Glutamatergic neuron (in vitro differentiated cells): Measurements from ENCODE around the gene TPD52L2. TPM values are rescaled to one million over a fixed set of nuclear protein-coding genes. Genes with fewer than 3 reads are reported as not detected.
"Not testable (repeated sequence)": the region's sequence is repeated elsewhere in the genome, so short reads cannot be mapped to it uniquely, and the experiment has no call there.

Experiments used
- DNase-seq: peaks from one replicate; pipeline ENCODE4 v3.0.0; 2022
- H3K27ac Mint-ChIP-seq: one replicate; pipeline ENCODE4 v1.8.0; 2020; ENCODE audit warnings: mild to moderate bottlenecking, mixed read lengths, inconsistent platforms; ENCODE audit not compliant: unreplicated experiment
- H3K27me3 Mint-ChIP-seq: one replicate; pipeline ENCODE4 v1.8.0; 2020; ENCODE audit warnings: mild to moderate bottlenecking, moderate library complexity, mixed read lengths, inconsistent platforms; ENCODE audit not compliant: unreplicated experiment
- H3K36me3 Mint-ChIP-seq: one replicate; pipeline ENCODE4 v1.8.0; 2020; ENCODE audit warnings: mild to moderate bottlenecking, mixed read lengths, inconsistent platforms; ENCODE audit not compliant: unreplicated experiment
- H3K4me1 Mint-ChIP-seq: one replicate; pipeline ENCODE4 v1.8.0; 2020; ENCODE audit warnings: mild to moderate bottlenecking, low read depth, mixed read lengths, inconsistent platforms; ENCODE audit not compliant: unreplicated experiment
- H3K4me3 Mint-ChIP-seq: one replicate; pipeline ENCODE4 v1.8.0; 2020; ENCODE audit warnings: mild to moderate bottlenecking, mixed read lengths, inconsistent platforms; ENCODE audit not compliant: unreplicated experiment
- H3K9me3 Mint-ChIP-seq: one replicate; pipeline ENCODE4 v1.8.0; 2020; ENCODE audit warnings: mild to moderate bottlenecking, moderate library complexity, mixed read lengths, inconsistent platforms; ENCODE audit not compliant: unreplicated experiment
- total RNA-seq: library from RNA; stranded (reverse); fragmentation: NEBNext Ultra II Directional; extraction: Animal tissue kit (Norgen Biotek cat#: 25700); gene quantifications from one replicate; pipeline ENCODE4 v1.2.1, GENCODE V29; 2021; ENCODE audit not compliant: unreplicated experiment
- TF ChIP-seq, protein P1 (sequence below): fragments of 200-600 bp; sonication (generic); IDR thresholded peaks from one replicate; pipeline ENCODE4 v1.5.0; 2021; ENCODE audit not compliant: partially characterized antibody, unreplicated experiment

The TPD52L2 gene
- total RNA-seq, 1 donor from 2014 or later: 109 TPM

DNA sequence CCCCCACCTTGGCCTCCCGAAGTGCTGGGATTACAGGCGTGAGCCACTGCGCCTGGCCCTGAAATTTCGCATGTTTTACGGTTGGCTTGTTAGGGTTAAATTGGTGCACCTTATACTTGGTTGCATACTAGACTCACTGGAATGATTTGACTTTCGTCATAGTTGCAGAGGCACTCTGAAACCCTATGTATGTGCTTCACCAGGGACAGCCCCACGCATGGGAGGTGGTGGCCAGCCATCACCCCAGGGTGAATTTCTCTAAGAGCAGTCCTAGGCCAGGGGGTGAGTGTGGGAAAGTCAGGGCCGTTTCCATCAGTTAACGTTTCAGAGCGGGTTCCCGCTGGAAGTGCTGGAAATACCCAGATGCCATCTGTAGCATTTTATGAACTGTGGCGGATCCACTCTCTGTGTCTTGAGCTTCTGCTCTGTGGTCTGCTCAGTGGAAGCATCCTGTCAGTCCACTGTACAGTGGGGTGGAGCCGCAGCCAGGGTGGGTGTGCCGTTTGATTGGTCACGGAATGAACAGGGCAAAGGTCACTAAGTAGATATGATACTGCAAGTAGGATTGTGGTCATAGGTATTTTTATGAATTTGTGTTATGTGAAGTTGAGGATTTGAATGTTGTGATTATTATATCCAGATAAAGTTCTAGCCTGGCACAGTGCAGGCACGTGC, 43.1 kb downstream of the TPD52L2 start:
- peaks cover 3% of the 10 kb centered on the region for H3K27me3 Mint-ChIP-seq
- H3K9me3 Mint-ChIP-seq: peaks cover 4% of the 10 kb centered on the region
- H3K36me3 Mint-ChIP-seq: no peaks in the 10 kb centered on the region
- DNase-seq: no peak
- peaks cover 15% of the 10 kb centered on the region for H3K4me1 Mint-ChIP-seq
- TF ChIP-seq, protein P1, sequence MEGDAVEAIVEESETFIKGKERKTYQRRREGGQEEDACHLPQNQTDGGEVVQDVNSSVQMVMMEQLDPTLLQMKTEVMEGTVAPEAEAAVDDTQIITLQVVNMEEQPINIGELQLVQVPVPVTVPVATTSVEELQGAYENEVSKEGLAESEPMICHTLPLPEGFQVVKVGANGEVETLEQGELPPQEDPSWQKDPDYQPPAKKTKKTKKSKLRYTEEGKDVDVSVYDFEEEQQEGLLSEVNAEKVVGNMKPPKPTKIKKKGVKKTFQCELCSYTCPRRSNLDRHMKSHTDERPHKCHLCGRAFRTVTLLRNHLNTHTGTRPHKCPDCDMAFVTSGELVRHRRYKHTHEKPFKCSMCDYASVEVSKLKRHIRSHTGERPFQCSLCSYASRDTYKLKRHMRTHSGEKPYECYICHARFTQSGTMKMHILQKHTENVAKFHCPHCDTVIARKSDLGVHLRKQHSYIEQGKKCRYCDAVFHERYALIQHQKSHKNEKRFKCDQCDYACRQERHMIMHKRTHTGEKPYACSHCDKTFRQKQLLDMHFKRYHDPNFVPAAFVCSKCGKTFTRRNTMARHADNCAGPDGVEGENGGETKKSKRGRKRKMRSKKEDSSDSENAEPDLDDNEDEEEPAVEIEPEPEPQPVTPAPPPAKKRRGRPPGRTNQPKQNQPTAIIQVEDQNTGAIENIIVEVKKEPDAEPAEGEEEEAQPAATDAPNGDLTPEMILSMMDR: no peak
- peak overlapping the region; percentile 61 for H3K4me3 Mint-ChIP-seq
- no peak overlapping the region for H3K27ac Mint-ChIP-seq

DNA sequence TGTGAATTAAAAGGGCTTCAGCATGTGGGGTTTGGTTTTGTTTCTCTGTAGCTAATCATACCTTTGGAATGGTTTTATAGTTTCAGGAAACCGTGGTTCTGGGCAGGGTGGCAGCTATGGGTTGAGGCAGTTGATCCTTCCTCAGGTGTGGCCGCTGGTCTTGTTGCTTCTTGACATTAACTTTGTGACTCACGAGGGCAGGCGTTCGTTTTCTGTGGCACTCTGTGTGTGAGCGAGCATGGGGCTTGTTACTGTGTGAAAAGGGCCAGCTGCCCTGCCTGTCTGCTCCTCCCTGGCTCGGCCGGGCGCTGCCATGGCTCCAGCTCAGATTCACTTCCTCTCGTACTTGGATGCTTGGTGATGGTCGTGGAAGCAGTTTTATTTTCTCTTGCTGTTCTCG, 46.1 kb downstream of the TPD52L2 start:
- H3K27me3 Mint-ChIP-seq: peaks cover 9% of the 10 kb centered on the region
- peaks cover 12% of the 10 kb centered on the region for H3K4me1 Mint-ChIP-seq
- no peak overlapping the region for H3K27ac Mint-ChIP-seq
- peaks cover 7% of the 10 kb centered on the region for H3K9me3 Mint-ChIP-seq
- TF ChIP-seq, protein P1: no peak
- H3K4me3 Mint-ChIP-seq: no peak overlapping the region
- H3K36me3 Mint-ChIP-seq: no peaks in the 10 kb centered on the region
- DNase-seq: no peak

DNA sequence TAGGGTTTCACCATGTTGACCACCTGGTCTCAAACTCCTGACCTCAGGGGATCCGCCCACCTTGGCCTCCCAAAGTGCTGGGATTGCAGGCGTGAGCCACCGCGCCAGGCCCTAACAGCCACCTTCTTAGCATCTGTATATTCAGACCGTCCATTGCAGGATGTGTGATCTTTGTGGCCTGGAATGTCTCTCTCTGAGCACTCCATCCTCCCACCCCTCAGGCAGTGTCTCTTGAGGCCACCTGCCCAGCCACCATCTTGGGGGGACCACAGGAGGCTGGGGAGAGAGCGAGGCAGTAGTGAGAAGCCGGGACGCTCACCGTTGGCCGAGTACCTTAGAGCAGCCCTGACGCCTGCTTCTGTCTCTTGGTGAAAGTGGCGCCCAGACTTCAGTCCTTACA, 48.7 kb downstream of the TPD52L2 start:
- no peak for DNase-seq
- peaks cover 6% of the 10 kb centered on the region for H3K9me3 Mint-ChIP-seq
- no peak overlapping the region for H3K4me3 Mint-ChIP-seq
- H3K27me3 Mint-ChIP-seq: peaks cover 9% of the 10 kb centered on the region
- H3K4me1 Mint-ChIP-seq: peaks cover 9% of the 10 kb centered on the region
- TF ChIP-seq, protein P1: no peak
- H3K36me3 Mint-ChIP-seq: no peaks in the 10 kb centered on the region
- no peak overlapping the region for H3K27ac Mint-ChIP-seq

DNA sequence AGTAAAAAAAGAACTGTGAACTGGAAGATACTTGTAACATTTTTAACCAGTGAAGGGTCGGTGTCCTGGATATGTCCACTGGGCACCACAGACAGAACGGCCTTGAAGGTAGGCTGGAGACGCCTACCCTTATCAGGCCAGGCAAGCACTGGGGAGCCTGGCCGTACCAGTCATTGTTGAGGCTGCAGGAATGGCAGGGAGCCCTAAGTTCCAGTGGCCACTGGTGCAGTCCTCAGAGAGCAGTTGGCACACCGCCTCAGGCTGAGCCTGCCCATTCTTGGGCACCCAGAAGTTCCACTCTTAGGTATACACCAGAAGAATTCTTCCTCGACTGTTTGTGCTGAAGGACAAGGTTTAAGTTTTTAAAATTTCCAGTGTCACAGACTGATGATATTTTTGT, 50.4 kb downstream of the TPD52L2 start:
- Mint-ChIP-seq H3K36me3 (no peaks in the 10 kb centered on the region), H3K4me1 (peaks cover 5% of the 10 kb centered on the region), H3K4me3 (no peak overlapping the region), H3K27me3 (peaks cover 9% of the 10 kb centered on the region), H3K9me3 (peaks cover 6% of the 10 kb centered on the region), H3K27ac (no peak overlapping the region)
- TF ChIP-seq, protein P1: no peak
- no peak for DNase-seq

DNA sequence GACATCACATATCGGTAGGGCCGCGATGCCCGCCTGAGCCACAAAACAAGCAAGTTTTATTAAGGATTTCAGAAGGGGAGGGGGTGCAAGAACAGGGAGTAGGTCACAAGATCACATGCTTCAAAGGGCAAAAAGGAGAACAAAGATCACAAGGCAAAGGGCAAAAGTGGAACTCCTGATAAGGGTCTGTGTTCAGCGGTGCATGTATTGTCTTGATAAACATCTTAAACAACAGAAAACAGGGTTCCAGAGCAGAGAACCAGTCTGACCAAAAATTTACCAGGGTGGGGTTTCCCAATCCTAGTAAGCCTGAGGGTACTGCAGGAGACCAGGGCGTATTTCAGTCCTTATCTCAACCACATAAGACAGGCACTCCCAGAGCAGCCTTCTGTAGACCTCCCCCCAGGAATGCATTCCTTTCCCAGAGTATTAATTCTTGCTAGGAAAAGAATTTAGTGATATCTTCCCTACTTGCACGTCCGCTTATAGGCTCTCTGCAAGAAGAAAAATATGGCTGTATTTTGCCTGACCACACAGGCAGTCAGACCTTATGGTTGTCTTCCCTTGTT, 51.4 kb downstream of the TPD52L2 start:
- not testable (repeated sequence) for DNase-seq, H3K27ac Mint-ChIP-seq, H3K9me3 Mint-ChIP-seq, H3K36me3 Mint-ChIP-seq, H3K27me3 Mint-ChIP-seq, H3K4me1 Mint-ChIP-seq
- H3K4me3 Mint-ChIP-seq: peak overlapping the region; percentile 42
